ENCODE results near the gene PELI3. TPM values are rescaled to one million over a fixed set of nuclear protein-coding genes. Genes with fewer than 3 reads are reported as not detected.

PELI3 gene
- total and polyA plus RNA-seq, 2 of the 8 experiments (the other 6 are each of a cell fraction or from before 2014, with no cell fraction given): 5.2 to 7.6 TPM

DNA sequence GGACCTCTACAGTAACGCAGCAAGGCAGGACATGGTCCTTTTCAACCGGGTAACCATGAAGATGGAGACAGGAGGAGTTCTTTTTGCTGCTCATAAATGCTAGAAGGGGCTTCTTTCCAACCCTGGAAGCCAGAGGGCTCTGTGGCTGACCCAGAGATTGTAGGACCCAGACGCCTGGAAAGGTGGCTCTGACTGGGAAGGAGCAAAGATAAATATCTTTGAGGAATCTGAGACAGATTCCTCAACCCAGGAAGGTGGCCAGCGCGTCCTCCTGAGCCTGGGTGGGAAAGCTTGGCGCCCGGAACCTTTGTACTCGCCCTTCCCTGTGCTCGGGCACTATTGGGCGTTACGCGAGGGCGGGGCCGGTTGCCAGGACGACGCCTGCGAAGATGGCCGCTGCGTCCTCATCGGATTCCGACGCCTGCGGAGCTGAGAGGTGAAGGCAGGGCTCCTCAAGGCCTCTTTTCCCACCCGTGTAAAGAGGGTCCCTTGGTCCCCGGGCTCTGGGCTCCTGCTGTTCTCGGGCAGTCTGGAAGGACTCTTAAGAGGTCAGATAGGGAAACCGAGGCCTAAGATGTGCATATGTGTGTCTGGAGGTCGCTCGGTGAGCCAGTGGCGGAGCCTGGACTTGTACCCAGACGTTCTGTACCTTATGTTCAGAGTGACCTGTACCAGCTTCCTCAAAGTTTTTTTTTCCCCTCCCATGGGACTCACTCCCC is 43.7 kb downstream of the PELI3 start, which contains the start of gene BBS1 (continued):
- TF ChIP-seq KDM1A (IDR thresholded peaks at IDR 0.05; ENCODE audit: borderline replicate concordance, low read length) (no peak), TAF7 (optimal IDR thresholded peaks at IDR 0.05; ENCODE audit: borderline replicate concordance, low read depth, low read length) (peak; percentile 73), CREB1 (IDR thresholded peaks at IDR 0.05) (peak; percentile 64), TEAD4 (IDR thresholded peaks at IDR 0.05; ENCODE audit: low read depth, low read length) (peak; percentile 69; the same call in 1 of the 2 replicates), SP2 (IDR thresholded peaks at IDR 0.05; ENCODE audit: low read length) (no peak), CBX5 (IDR thresholded peaks at IDR 0.05; ENCODE audit: low read depth, low read length) (no peak), ZNF274 (IDR thresholded peaks at IDR 0.05; ENCODE audit: borderline replicate concordance, extremely low read depth, low read length) (no peak), SIN3A (conservative IDR thresholded peaks at IDR 0.05 in 1 of 2, IDR thresholded peaks at IDR 0.05 in 1 of 2; ENCODE audit: low read depth in 1 of 2, low read length in 2 of 2) (peak; percentile 67 to 98; a peak in 2 of 4 replicates), GTF2F1 (IDR thresholded peaks at IDR 0.05; ENCODE audit: borderline replicate concordance, low read depth, low read length) (peak; percentile 81), KDM4A (IDR thresholded peaks at IDR 0.05; ENCODE audit: low read depth, low read length, severe bottlenecking) (peak; percentile 38), CTBP2 (IDR thresholded peaks at IDR 0.05; ENCODE audit: borderline replicate concordance, insufficient read depth, insufficient read length, low read length) (no peak), BRCA1 (IDR thresholded peaks at IDR 0.05; ENCODE audit: low read depth, low read length) (no peak), EGR1 (IDR thresholded peaks at IDR 0.05; ENCODE audit: borderline replicate concordance, low read depth, low read length) (no peak), BACH1 (IDR thresholded peaks at IDR 0.05; ENCODE audit: low read length) (no peak), POU5F1 (IDR thresholded peaks at IDR 0.05; ENCODE audit: low read depth, low read length) (no peak), RNF2 (IDR thresholded peaks at IDR 0.05; ENCODE audit: borderline replicate concordance, low read depth, low read length, missing control alignments, poor library complexity, severe bottlenecking) (no peak), CEBPB (IDR thresholded peaks at IDR 0.05; ENCODE audit: low read depth, low read length) (peak; percentile 27; the same call in 1 of the 2 replicates), SP4 (IDR thresholded peaks at IDR 0.05; ENCODE audit: low read length) (peak; percentile 67; the same call in 1 of the 2 replicates), SIX5 (IDR thresholded peaks at IDR 0.05; ENCODE audit: low read depth, low read length) (no peak; the same call in 1 of the 2 replicates), YY1 (IDR thresholded peaks at IDR 0.05; ENCODE audit: low read depth, low read length) (peak; percentile 98)
- TF ChIP-seq, protein P1, sequence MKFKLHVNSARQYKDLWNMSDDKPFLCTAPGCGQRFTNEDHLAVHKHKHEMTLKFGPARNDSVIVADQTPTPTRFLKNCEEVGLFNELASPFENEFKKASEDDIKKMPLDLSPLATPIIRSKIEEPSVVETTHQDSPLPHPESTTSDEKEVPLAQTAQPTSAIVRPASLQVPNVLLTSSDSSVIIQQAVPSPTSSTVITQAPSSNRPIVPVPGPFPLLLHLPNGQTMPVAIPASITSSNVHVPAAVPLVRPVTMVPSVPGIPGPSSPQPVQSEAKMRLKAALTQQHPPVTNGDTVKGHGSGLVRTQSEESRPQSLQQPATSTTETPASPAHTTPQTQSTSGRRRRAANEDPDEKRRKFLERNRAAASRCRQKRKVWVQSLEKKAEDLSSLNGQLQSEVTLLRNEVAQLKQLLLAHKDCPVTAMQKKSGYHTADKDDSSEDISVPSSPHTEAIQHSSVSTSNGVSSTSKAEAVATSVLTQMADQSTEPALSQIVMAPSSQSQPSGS (IDR thresholded peaks at IDR 0.05; ENCODE audit: low read length): no peak; the same call in 1 of the 2 replicates
- TF ChIP-seq, protein P2, sequence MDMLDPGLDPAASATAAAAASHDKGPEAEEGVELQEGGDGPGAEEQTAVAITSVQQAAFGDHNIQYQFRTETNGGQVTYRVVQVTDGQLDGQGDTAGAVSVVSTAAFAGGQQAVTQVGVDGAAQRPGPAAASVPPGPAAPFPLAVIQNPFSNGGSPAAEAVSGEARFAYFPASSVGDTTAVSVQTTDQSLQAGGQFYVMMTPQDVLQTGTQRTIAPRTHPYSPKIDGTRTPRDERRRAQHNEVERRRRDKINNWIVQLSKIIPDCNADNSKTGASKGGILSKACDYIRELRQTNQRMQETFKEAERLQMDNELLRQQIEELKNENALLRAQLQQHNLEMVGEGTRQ (IDR thresholded peaks at IDR 0.05; ENCODE audit: low read length): no peak
